HepG2 (cell line): ENCODE data around the gene NLRC5. TPM values are rescaled to one million over a fixed set of nuclear protein-coding genes. Genes with fewer than 3 reads are reported as not detected.

ENCODE experiments used
- BATF2 ChIP-seq: sonication (generic); formaldehyde crosslinking; IDR thresholded peaks from 2 replicates; pipeline ENCODE4 v1.8.0; 2022; ENCODE audit warnings: mild to moderate bottlenecking, missing genetic modification reagents, moderate library complexity
- ETV5 ChIP-seq: IDR thresholded peaks from 2 replicates; pipeline ENCODE4 v1.6.1; 2018; ENCODE audit warnings: missing biosample characterization, missing genetic modification reagents, inconsistent platforms, borderline replicate concordance
- HNF1B ChIP-seq: sonication (generic); formaldehyde crosslinking; IDR thresholded peaks from 2 replicates; pipeline ENCODE4 v1.5.1; 2020; ENCODE audit warnings: mild to moderate bottlenecking, moderate library complexity, missing genetic modification reagents
- HNRNPL ChIP-seq: fragments of 200-400 bp; formaldehyde crosslinking; IDR thresholded peaks from 2 replicates; pipeline ENCODE4 v1.6.1; 2017; ENCODE audit warnings: mild to moderate bottlenecking, low read depth, low read length
- SUZ12 ChIP-seq: fragments of 150-350 bp; IDR thresholded peaks from 2 replicates; pipeline ENCODE4 v1.6.1; 2014; ENCODE audit warnings: low read depth, low read length
- ZNF230 ChIP-seq: sonication (generic); formaldehyde crosslinking; IDR thresholded peaks from 2 replicates; pipeline ENCODE4 v1.4.0; 2020; ENCODE audit warnings: mild to moderate bottlenecking, missing genetic modification reagents
- ZNF235 ChIP-seq: sonication (generic); formaldehyde crosslinking; IDR thresholded peaks from 2 replicates; pipeline ENCODE4 v1.8.1; 2023; ENCODE audit warnings: mild to moderate bottlenecking, missing genetic modification reagents, borderline replicate concordance
- ZNF335 ChIP-seq: sonication (generic); formaldehyde crosslinking; IDR thresholded peaks from 2 replicates; pipeline ENCODE4 v1.4.0; 2020; ENCODE audit warnings: missing genetic modification reagents
- ZNF446 ChIP-seq: sonication (generic); formaldehyde crosslinking; IDR thresholded peaks from 2 replicates; pipeline ENCODE4 v1.5.0; 2020; ENCODE audit warnings: mild to moderate bottlenecking, missing genetic modification reagents
- ZNF510 ChIP-seq: sonication (generic); formaldehyde crosslinking; IDR thresholded peaks from 2 replicates; pipeline ENCODE4 v1.4.0; 2020; ENCODE audit warnings: low read depth, mild to moderate bottlenecking, missing genetic modification reagents
- ZNF569 ChIP-seq: sonication (generic); formaldehyde crosslinking; IDR thresholded peaks from 2 replicates; pipeline ENCODE4 v1.5.0; 2020; ENCODE audit warnings: mild to moderate bottlenecking, missing genetic modification reagents, moderate library complexity, borderline replicate concordance
- ZNF577 ChIP-seq: sonication (generic); formaldehyde crosslinking; IDR thresholded peaks from 2 replicates; pipeline ENCODE4 v1.4.0; 2020; ENCODE audit warnings: mild to moderate bottlenecking, low read depth, missing genetic modification reagents, borderline replicate concordance
- ZNF792 ChIP-seq: IDR thresholded peaks from 2 replicates; pipeline ENCODE4 v1.6.1; 2016
- polyA plus RNA-seq, 8 experiments: library from polyadenylated mRNA; depleted of rRNA in 3 of 8; stranded (reverse) in 7 of 8; unstranded in 1 of 8; fragments of >200 nt; fragmentation: Illumina TruSeq in 4 of 8; extraction: Trizol in 4 of 8; gene quantifications; 2 replicates each; pipeline versions ENCODE4 v1.2.1 to v1.2.3, GENCODE V29; 2011 to 2016; ENCODE audit warnings: low read depth in 4 of 8, missing spikeins in 1 of 8, mixed read lengths in 1 of 8; ENCODE audit not compliant: insufficient read depth in 1 of 8
- total RNA-seq, 5 experiments: library from RNA; depleted of rRNA; stranded (reverse); fragments of >200 nt; fragmentation: Illumina TruSeq; extraction: Trizol; gene quantifications; 2 replicates each; pipeline ENCODE4 v1.2.3, GENCODE V29; 2016; ENCODE audit warnings: low read depth in 1 of 5
- TF ChIP-seq, protein P1 (sequence below): conservative IDR thresholded peaks from 2 replicates; pipeline ENCODE4 v1.6.1; 2018; ENCODE audit warnings: missing genetic modification reagents
- TF ChIP-seq, protein P2 (sequence below): sonication (generic); formaldehyde crosslinking; IDR thresholded peaks from 2 replicates; pipeline ENCODE4 v1.5.0; 2020; ENCODE audit warnings: missing genetic modification reagents, mild to moderate bottlenecking, borderline replicate concordance
- TF ChIP-seq, protein P3 (sequence below), 2 experiments: sonication (generic) in 1 of 2; formaldehyde crosslinking in 1 of 2; IDR thresholded peaks; 2 replicates each; pipeline versions ENCODE4 v1.6.1 to v1.9.0; 2014 to 2022; ENCODE audit warnings: antibody characterized with exemption in 1 of 2, borderline replicate concordance in 1 of 2, inconsistent platforms in 1 of 2, low read depth in 1 of 2, missing genetic modification reagents in 1 of 2

NLRC5 gene
- total and polyA plus RNA-seq, 2 of the 13 experiments (the other 11 are each of a cell fraction or from before 2014, with no cell fraction given): 6.3 to 12.7 TPM

- TF ChIP-seq, protein P1, sequence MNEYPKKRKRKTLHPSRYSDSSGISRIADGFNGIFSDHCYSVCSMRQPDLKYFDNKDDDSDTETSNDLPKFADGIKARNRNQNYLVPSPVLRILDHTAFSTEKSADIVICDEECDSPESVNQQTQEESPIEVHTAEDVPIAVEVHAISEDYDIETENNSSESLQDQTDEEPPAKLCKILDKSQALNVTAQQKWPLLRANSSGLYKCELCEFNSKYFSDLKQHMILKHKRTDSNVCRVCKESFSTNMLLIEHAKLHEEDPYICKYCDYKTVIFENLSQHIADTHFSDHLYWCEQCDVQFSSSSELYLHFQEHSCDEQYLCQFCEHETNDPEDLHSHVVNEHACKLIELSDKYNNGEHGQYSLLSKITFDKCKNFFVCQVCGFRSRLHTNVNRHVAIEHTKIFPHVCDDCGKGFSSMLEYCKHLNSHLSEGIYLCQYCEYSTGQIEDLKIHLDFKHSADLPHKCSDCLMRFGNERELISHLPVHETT (CRISPR knock-in tag): 0 out of 2 replicates have a peak, but pooled peaks have one; percentile 45
- TF ChIP-seq ZNF335 (CRISPR knock-in tag) (no peak), ZNF577 (no peak), HNRNPL (peak; percentile 68; the same call in 1 of the 2 replicates), SUZ12 (no peak), ZNF510 (CRISPR knock-in tag) (no peak; the same call in 1 of the 2 replicates), ZNF235 (CRISPR knock-in tag) (0 out of 2 replicates have a peak, but pooled peaks have one; percentile 42), ZNF792 (CRISPR knock-in tag) (0 out of 2 replicates have a peak, but pooled peaks have one; percentile 26), ZNF446 (CRISPR knock-in tag) (no peak; the same call in 1 of the 2 replicates), ZNF230 (CRISPR knock-in tag) (peak; percentile 60; the same call in 1 of the 2 replicates), BATF2 (peak; percentile 44; the same call in 1 of the 2 replicates), ETV5 (no peak), ZNF569 (CRISPR knock-in tag) (no peak), HNF1B (CRISPR knock-in tag) (no peak)
- TF ChIP-seq, protein P2, sequence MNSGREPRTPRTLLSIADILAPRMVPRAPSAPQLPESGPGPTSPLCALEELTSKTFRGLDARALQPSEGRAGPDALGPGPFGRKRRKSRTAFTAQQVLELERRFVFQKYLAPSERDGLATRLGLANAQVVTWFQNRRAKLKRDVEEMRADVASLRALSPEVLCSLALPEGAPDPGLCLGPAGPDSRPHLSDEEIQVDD (CRISPR knock-in tag): no peak; the same call in 1 of the 2 replicates
- TF ChIP-seq, protein P3, sequence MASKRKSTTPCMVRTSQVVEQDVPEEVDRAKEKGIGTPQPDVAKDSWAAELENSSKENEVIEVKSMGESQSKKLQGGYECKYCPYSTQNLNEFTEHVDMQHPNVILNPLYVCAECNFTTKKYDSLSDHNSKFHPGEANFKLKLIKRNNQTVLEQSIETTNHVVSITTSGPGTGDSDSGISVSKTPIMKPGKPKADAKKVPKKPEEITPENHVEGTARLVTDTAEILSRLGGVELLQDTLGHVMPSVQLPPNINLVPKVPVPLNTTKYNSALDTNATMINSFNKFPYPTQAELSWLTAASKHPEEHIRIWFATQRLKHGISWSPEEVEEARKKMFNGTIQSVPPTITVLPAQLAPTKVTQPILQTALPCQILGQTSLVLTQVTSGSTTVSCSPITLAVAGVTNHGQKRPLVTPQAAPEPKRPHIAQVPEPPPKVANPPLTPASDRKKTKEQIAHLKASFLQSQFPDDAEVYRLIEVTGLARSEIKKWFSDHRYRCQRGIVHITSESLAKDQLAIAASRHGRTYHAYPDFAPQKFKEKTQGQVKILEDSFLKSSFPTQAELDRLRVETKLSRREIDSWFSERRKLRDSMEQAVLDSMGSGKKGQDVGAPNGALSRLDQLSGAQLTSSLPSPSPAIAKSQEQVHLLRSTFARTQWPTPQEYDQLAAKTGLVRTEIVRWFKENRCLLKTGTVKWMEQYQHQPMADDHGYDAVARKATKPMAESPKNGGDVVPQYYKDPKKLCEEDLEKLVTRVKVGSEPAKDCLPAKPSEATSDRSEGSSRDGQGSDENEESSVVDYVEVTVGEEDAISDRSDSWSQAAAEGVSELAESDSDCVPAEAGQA (IDR thresholded peaks at IDR 0.05; ENCODE audit: low read depth): no peak
- TF ChIP-seq, protein P3 (CRISPR knock-in tag; IDR thresholded peaks at IDR 0.05; ENCODE audit: borderline replicate concordance): peak; percentile 44; the same call in 1 of the 2 replicates
Observed at GRCh38 chr16:56988948-56989945, at the start of gene NLRC5 (continued).
